ENCODE measurements around the gene SYNE1. TPM values are rescaled to one million over a fixed set of nuclear protein-coding genes. Genes with fewer than 3 reads are reported as not detected.

Gene SYNE1
- total RNA-seq, 1 experiment from 2014 or later = 3.0 TPM

GRCh38 chr6:152575161-152575560 is 62.0 kb downstream of the SYNE1 start:
- no peak overlapping the region for H4K91ac ChIP-seq (ENCODE audit: insufficient read length, low read depth, low read length)
- no peaks in the 10 kb centered on the region for H3K9me3 ChIP-seq (ENCODE audit: control insufficient read depth, low read depth, low read length)
- H3K4me3 Mint-ChIP-seq = no peak overlapping the region
- no peak overlapping the region for H3K23ac ChIP-seq (ENCODE audit: insufficient read length, low read depth, low read length)
- H2BK12ac ChIP-seq (ENCODE audit: insufficient read length, low read depth, low read length) = no peak overlapping the region
- H2BK120ac ChIP-seq (ENCODE audit: low read depth, low read length, poor library complexity, severe bottlenecking) = no peak overlapping the region
- no peak overlapping the region for H3K18ac ChIP-seq (ENCODE audit: insufficient read length, low read depth, low read length)
- no peak overlapping the region for H4K8ac ChIP-seq (replicated peaks; ENCODE audit: insufficient read length, low read depth, low read length)
- H3K36me3 Mint-ChIP-seq (ENCODE audit: insufficient read depth in 1 of 3, low read depth in 3 of 3) = no peaks in the 10 kb centered on the region; a peak in 1 of 7 replicates
- no peak overlapping the region for H3T11ph ChIP-seq (ENCODE audit: low read length)
- H3K4me2 ChIP-seq (ENCODE audit: insufficient read depth, insufficient read length, low read length) = no peak overlapping the region
- no peaks in the 10 kb centered on the region for H4K20me1 ChIP-seq (ENCODE audit: control insufficient read depth, insufficient read depth, insufficient read length)
- H2AFZ ChIP-seq (ENCODE audit: low read length) = no peak overlapping the region
- H3K79me2 ChIP-seq (ENCODE audit: insufficient read depth, low read length) = no peaks in the 10 kb centered on the region
- H3K4me1 ChIP-seq (ENCODE audit: insufficient read depth, low read length) = no peaks in the 10 kb centered on the region
- no peak overlapping the region for H2AK5ac ChIP-seq (ENCODE audit: insufficient read length, low read length)
- DNase-seq = no peak
- no peaks in the 10 kb centered on the region for H3K9me3 Mint-ChIP-seq
- no peaks in the 10 kb centered on the region for H3K27me3 Mint-ChIP-seq (ENCODE audit: low read depth)
- H3K79me1 ChIP-seq (ENCODE audit: insufficient read depth, low read depth, low read length, poor library complexity, severe bottlenecking) = no peaks in the 10 kb centered on the region
- no peak overlapping the region for H3K9ac ChIP-seq (ENCODE audit: extremely low read depth, insufficient read length, low read length)
- H3K4me1 Mint-ChIP-seq = peaks cover 6 to 8% of the 10 kb centered on the region in 2 experiments
- no peak for TF ChIP-seq CTCF (conservative IDR thresholded peaks at IDR 0.05)
- H3K27ac ChIP-seq (ENCODE audit: insufficient read length, low read depth, low read length) = no peak overlapping the region
- no peak overlapping the region for H2BK15ac ChIP-seq (ENCODE audit: low read depth, low read length)
- H4K5ac ChIP-seq (ENCODE audit: insufficient read length, low read depth, low read length) = no peak overlapping the region
- no peaks in the 10 kb centered on the region for H3K23me2 ChIP-seq (ENCODE audit: insufficient read length, low read depth, low read length, poor library complexity, severe bottlenecking)
- H3K27ac Mint-ChIP-seq = no peak overlapping the region
- H2BK5ac ChIP-seq (ENCODE audit: insufficient read length, low read length) = no peak overlapping the region
- H3K27me3 ChIP-seq (ENCODE audit: insufficient read depth, low read length) = no peaks in the 10 kb centered on the region
- no peak overlapping the region for H2BK20ac ChIP-seq (ENCODE audit: low read depth, low read length, poor library complexity, severe bottlenecking)
- no peak overlapping the region for H3K14ac ChIP-seq (ENCODE audit: insufficient read depth, low read length)
- no peak overlapping the region for H3K4ac ChIP-seq (ENCODE audit: low read depth, low read length)
- WGBS (ENCODE audit: extremely low coverage, insufficient read length, low lambda C conversion rate) = no CpG with 5 or more reads among the region's 2 CpGs
- H3K56ac ChIP-seq (ENCODE audit: insufficient read length, low read depth, low read length) = no peak overlapping the region
